T47D (cell line): ENCODE results near the gene ANKRD24.
"Not testable (repeated sequence)": the region's sequence is repeated elsewhere in the genome, so short reads cannot be mapped to it uniquely, and the experiment has no call there.

Experiments used
- DNase-seq, 2 experiments: peaks; one replicate each; pipeline versions ENCODE4 v3.0.0 to v3.0.0-alpha.2; 2011 to 2012; ENCODE audit warnings: low read depth in 1 of 2, low spot score in 1 of 2
- JUND ChIP-seq: IDR thresholded peaks from 2 replicates; pipeline ENCODE4 v1.6.1; 2012; ENCODE audit warnings: low read depth
- in situ Hi-C: cut with HindIII; loops from 2 replicates; pipeline ENCODE4 v1.10.0; 2016; ENCODE audit warnings: low sequenced_read_pairs, low pct_unique_long_range_greater_than_20kb

Gene ANKRD24

DNA sequence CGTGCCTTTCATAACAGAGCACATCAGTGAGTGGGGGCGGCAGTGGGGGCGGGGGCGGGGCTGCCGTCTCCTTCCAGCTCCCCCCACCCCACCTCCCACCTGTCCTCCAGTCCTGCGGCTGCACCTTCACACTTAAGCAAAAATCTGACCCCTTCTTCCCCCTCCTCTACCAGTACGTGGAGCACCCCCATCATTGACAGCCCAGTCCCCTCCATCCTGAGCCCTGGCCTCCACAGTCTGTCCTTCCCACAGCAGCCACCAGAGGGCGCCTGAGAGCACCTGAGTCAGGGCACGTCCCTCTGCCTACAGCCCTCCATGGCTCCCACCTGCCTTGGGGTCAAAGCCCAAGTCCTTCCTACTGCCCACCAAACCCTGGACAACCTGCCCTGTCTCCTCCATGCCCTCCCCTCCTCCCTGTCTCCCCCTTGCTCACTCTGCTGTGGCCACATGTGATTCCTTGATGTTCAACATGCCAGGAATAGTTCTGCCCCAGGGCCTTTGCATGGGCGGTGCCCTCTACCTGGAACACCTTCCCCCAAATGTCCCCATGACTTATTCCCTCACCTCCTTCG is 50.9 kb downstream of the ANKRD24 start:
- DNase-seq: peak in 1 of 2 experiments; percentile 44
- TF ChIP-seq JUND: no peak
- in situ Hi-C loops: no loop called here

GRCh38 chr19:4234142-4234861 is 51.8 kb downstream of the ANKRD24 start:
- no peak for DNase-seq
- no peak for TF ChIP-seq JUND
- in situ Hi-C loops: no loop called here

DNA sequence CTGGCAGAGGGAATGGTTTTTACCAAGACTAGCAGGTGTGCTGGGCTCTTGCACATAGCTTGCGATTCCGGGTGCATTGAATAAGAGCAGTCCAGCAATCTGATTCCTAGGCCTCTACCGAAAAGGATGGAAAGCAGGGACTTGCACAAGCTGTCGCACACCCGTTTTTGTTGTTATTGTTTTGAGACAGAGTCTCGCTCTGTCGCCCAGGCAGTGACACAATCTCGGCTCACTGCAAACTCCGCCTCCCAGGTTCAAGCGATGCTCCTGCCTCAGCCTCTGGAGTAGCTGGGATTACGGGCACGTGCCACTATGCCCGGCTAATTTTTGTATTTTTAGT is 52.3 kb downstream of the ANKRD24 start:
- no peak for DNase-seq
- in situ Hi-C loops: no loop called here
- TF ChIP-seq JUND: no peak

- in situ Hi-C loops, DNase-seq: not testable (repeated sequence)
Observed at GRCh38 chr19:4237510-4237909, 55.0 kb downstream of the ANKRD24 start.

- no peak for DNase-seq
- in situ Hi-C loops: no loop called here
- no peak for TF ChIP-seq JUND
Observed at GRCh38 chr19:4238831-4239230, 56.3 kb downstream of the ANKRD24 start.

GRCh38 chr19:4241824-4242430 is 59.4 kb downstream of the ANKRD24 start:
- no peak for DNase-seq
- in situ Hi-C loops: no loop called here
- no peak for TF ChIP-seq JUND

DNA sequence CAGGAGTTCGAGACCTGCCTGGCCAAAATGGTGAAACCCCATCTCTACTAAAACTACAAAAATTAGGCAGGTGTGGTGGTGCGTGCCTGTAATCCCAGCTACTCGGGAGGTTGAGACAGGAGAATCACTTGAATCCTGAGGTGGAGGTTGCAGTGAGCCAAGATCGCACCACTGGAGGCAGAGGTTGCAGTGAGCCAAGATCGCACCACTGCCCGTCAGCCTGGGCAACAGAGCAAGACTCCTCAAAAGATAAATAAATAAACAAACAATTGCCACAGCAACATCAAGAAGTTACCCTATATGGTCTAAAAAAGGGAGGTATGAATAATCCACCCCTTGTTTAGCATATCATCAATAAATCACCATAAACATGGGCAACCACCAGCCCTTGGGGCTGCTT is 63.4 kb downstream of the ANKRD24 start:
- in situ Hi-C loops, DNase-seq: not testable (repeated sequence)

- in situ Hi-C loops: no loop called here
- no peak for TF ChIP-seq JUND
- peak; percentile 93 to 99 for DNase-seq
Observed at GRCh38 chr19:4246767-4247593, 64.5 kb downstream of the ANKRD24 start, which contains the start of gene YJU2. TSS of gene YJU2 (plus strand) at chr19:4247080. CDS start at chr19:4247147, 67 bp downstream.

DNA sequence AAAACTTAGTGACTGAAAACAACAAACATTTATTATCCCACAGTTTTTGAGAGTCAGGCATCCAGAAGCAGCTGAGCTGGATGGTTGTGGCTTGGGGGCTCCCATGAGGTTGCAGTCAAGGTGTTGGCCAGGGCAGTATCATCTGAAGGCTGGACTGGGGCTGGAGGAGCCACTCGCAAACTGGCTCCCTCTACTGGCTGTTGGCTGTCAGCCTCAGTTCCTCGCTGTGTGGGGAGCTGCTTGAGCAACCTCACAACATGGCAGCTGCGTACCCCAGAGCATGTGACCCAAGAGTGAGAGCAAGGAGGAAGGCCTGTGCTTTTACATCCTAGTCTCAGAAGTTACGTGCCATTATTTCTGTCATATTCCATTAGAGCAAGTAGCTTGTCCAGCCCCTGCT is 74.1 kb downstream of the ANKRD24 start:
- TF ChIP-seq JUND: no peak
- DNase-seq: no peak
- in situ Hi-C loops: no loop called here

DNA sequence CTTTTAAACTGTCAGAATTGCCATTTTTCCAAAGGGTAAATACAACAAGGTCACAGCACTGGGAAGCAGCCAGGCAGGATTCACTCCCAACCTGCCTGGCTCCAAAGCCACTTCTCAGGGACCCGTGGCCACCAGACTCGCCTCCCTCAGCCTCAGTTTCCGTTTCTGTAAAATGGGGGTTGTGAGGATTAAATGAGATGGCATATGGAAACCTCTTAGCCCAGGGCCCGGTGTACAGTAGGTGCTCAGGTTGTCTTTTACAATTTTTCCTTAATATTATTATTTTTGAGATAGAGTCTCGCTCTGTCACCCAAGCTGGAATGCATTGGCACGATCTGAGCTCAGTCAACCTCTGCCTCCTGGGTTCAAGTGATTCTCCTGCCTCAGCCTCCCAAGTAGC is 74.5 kb downstream of the ANKRD24 start:
- no peak for TF ChIP-seq JUND
- in situ Hi-C loops: no loop called here
- no peak for DNase-seq

GRCh38 chr19:4258181-4258580 is 75.7 kb downstream of the ANKRD24 start:
- DNase-seq: no peak
- in situ Hi-C loops: no loop called here
- TF ChIP-seq JUND: no peak

DNA sequence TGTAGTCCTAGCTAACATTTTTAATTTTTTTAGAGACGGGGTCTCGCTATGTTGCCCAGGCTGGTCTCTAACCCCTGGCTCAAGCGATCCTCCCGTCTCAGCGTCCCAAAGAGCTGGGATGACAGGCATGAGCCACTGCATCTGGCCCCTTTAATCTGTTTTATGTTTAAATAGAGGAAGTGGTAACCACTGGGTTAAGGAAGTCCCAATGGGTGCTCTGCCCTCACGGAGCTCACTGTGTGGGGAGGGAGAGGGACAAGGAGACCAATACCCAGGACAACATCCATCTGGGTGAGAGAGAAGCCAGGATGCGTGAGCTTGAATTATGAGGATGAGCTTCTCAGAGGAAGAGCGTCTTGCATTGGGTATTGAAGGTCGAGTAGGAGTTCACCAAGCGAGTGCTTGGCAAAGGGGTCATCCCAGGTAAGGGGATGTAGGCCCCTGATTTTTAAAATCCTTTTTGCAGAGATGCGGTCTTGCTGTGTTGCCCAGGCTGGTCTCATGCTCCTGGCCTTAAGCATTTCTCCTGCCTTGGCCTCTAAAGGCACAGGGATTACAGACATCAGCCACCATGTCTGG is 78.2 kb downstream of the ANKRD24 start:
- in situ Hi-C loops: no loop called here
- no peak for TF ChIP-seq JUND
- DNase-seq: no peak
